Measurements from ENCODE around the gene STK25.

Gene STK25

DNA sequence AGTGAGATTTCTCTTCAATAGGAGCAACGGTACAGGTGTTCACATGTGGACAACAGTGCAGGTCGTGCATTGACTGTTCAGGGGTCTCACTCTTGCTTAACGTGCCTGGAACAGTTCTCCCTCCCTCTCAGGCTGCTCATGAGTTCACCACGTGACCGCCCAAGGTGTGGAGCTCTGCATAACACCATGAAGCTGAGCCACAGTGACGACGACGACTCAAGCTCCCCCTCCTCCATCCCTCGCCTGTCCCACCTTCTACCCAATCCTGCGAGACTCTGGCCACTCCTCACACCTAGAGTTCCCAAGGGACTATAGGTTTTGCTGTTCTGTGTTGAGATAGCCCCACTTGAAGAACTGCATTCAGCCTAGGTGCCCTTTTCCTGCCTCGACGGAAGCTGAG, 42.8 kb downstream of the STK25 start:
- H3K9me2 ChIP-seq (replicated peaks; ENCODE audit: insufficient read depth, low read length): no peaks in the 10 kb centered on the region

DNA sequence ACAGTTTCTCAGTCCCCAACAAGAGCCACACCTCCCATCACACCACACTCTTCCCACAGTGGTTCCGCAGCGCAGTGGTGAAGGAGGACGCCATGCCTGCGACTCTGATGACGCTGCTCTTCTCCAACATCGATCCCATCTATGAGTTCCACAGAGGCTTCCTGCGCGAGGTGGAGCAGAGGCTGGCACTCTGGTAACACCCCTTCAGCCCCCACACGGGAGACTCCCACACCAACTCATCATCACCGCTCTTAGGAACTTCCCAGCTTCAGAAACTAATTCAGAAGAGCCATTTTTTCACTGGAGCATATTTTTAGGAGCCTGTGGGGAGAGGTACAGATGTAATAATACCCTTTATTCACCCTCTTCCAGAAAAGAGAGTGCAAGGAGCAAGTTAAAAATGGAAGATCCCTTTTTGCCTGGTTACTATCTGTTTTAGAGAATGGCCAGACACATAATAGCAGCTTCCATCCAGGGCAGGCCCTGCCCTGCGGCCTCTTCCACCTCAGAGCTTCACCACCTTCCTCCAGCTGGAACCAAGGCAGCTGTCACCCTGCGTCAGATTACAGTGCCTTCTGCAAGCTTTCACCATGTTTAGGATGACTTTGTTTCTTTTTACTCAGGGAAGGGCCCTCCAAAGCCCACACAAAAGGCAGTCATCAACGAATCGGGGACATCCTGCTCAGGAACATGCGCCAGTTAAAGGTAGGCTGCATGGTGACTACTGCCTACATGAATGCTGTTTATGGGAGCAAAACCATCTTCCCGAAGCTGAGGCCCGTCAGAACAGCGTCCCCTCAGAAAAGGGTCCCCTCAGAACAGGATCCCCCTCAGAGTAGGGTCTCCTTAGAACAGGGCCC, 44.9 kb downstream of the STK25 start:
- Histone ChIP-seq H3K9ac (ENCODE audit: low read length) (no peak overlapping the region), H3K27me3 (replicated peaks; ENCODE audit: insufficient read depth, low read length) (no peaks in the 10 kb centered on the region), H3K36me3 (replicated peaks; ENCODE audit: insufficient read depth, low read length) (no peaks in the 10 kb centered on the region), H3K4me2 (ENCODE audit: low read depth, low read length) (no peak overlapping the region), H3K9me2 (replicated peaks; ENCODE audit: insufficient read depth, low read length) (no peaks in the 10 kb centered on the region), H3K9me3 (replicated peaks; ENCODE audit: insufficient read depth, low read length) (no peaks in the 10 kb centered on the region), H3F3A (ENCODE audit: insufficient read depth, low read length) (no peaks in the 10 kb centered on the region; the same call in 1 of the 2 replicates), H3K79me2 (ENCODE audit: low read length) (no peaks in the 10 kb centered on the region), H2AFZ (ENCODE audit: low read length) (no peak overlapping the region), H3K27ac (ENCODE audit: low read length) (no peak overlapping the region), H3K4me1 (ENCODE audit: low read length) (no peaks in the 10 kb centered on the region), H4K20me1 (ENCODE audit: insufficient read depth, low read length) (no peaks in the 10 kb centered on the region), H3K4me3 (ENCODE audit: low read length) (no peak overlapping the region)
- DNase-seq: no peak
- no peak for TF ChIP-seq EZH2phosphoT487 (IDR thresholded peaks at IDR 0.05; ENCODE audit: low read length)
- no peak for TF ChIP-seq EZH2 (optimal IDR thresholded peaks at IDR 0.05; ENCODE audit: low read depth, low read length)
- TF ChIP-seq, protein P1, sequence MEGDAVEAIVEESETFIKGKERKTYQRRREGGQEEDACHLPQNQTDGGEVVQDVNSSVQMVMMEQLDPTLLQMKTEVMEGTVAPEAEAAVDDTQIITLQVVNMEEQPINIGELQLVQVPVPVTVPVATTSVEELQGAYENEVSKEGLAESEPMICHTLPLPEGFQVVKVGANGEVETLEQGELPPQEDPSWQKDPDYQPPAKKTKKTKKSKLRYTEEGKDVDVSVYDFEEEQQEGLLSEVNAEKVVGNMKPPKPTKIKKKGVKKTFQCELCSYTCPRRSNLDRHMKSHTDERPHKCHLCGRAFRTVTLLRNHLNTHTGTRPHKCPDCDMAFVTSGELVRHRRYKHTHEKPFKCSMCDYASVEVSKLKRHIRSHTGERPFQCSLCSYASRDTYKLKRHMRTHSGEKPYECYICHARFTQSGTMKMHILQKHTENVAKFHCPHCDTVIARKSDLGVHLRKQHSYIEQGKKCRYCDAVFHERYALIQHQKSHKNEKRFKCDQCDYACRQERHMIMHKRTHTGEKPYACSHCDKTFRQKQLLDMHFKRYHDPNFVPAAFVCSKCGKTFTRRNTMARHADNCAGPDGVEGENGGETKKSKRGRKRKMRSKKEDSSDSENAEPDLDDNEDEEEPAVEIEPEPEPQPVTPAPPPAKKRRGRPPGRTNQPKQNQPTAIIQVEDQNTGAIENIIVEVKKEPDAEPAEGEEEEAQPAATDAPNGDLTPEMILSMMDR (IDR thresholded peaks at IDR 0.05; ENCODE audit: low read length): no peak

More for the DNA sequence above, 42.8 kb downstream of the STK25 start:
- H3K27me3 ChIP-seq (replicated peaks; ENCODE audit: insufficient read depth, low read length): no peaks in the 10 kb centered on the region
- H3K4me1 ChIP-seq (ENCODE audit: low read length): no peaks in the 10 kb centered on the region
- H3K9ac ChIP-seq (ENCODE audit: low read length): no peak overlapping the region
- H4K20me1 ChIP-seq (ENCODE audit: insufficient read depth, low read length): no peaks in the 10 kb centered on the region
- H3K4me3 ChIP-seq (ENCODE audit: low read length): no peak overlapping the region
- no peak overlapping the region for H3K27ac ChIP-seq (ENCODE audit: low read length)
- no peaks in the 10 kb centered on the region for H3K36me3 ChIP-seq (replicated peaks; ENCODE audit: insufficient read depth, low read length)
- TF ChIP-seq EZH2phosphoT487 (IDR thresholded peaks at IDR 0.05; ENCODE audit: low read length) (no peak), EZH2 (optimal IDR thresholded peaks at IDR 0.05; ENCODE audit: low read depth, low read length) (no peak)
- TF ChIP-seq, protein P1 (IDR thresholded peaks at IDR 0.05; ENCODE audit: low read length): no peak
- DNase-seq: no peak
- no peaks in the 10 kb centered on the region; the same call in 1 of the 2 replicates for H3F3A ChIP-seq (ENCODE audit: insufficient read depth, low read length)
- no peaks in the 10 kb centered on the region for H3K79me2 ChIP-seq (ENCODE audit: low read length)
- no peaks in the 10 kb centered on the region for H3K9me3 ChIP-seq (replicated peaks; ENCODE audit: insufficient read depth, low read length)
- H2AFZ ChIP-seq (ENCODE audit: low read length): no peak overlapping the region
- H3K4me2 ChIP-seq (ENCODE audit: low read depth, low read length): no peak overlapping the region

DNA sequence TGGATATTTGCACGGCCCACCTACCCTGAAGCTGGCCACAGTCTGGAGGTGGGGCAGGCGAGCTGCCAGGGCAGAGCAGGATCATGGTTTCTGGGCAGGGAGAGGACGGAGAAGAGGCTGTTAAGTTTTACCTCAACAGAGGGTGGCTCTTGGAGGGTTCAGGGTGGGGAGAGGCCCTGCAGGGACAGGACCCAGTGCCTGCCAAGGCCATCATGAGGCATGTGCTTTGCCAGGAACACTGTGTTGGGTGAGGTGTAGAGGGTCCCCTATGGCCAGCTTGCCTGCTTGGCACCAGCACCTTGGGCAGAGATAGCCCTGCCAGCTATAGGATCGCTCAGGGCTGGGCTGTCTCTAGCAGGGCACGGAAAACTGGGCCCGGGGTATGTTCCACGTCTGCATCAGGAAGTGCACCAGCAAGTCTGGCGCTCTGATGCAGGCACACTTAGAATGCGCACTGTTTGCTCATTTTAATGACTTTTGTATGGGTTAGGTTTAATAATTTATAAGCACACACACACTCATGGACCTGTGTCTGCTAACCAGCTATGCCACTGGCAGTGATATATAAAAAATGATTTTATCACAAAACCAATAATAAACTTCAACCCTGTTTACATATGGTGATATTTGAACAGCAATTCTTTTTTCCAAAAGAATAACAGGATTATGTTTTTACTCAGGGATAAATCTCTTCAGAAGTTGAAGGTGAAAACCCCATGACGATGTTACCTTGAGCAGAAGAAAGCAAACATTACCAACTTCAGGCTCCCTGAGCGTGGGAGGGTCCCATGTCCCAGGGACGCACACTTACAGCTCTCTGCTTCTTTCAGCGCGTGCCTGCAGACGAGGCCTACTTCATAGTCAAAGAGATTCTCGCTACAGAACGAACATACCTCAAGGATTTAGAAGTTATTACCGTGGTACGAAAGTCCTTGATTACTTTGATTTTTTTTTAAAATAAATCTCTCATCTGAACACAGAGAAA, 46.4 kb downstream of the STK25 start:
- no peak overlapping the region for H3K4me3 ChIP-seq (ENCODE audit: low read length)
- H3K9me3 ChIP-seq (replicated peaks; ENCODE audit: insufficient read depth, low read length): no peaks in the 10 kb centered on the region
- H3K27ac ChIP-seq (ENCODE audit: low read length): no peak overlapping the region
- TF ChIP-seq EZH2phosphoT487 (IDR thresholded peaks at IDR 0.05; ENCODE audit: low read length): no peak
- no peak for TF ChIP-seq EZH2 (optimal IDR thresholded peaks at IDR 0.05; ENCODE audit: low read depth, low read length)
- TF ChIP-seq, protein P1 (IDR thresholded peaks at IDR 0.05; ENCODE audit: low read length): no peak
- H3K4me2 ChIP-seq (ENCODE audit: low read depth, low read length): no peak overlapping the region
- no peak for DNase-seq
- H2AFZ ChIP-seq (ENCODE audit: low read length): no peak overlapping the region
- H3K36me3 ChIP-seq (replicated peaks; ENCODE audit: insufficient read depth, low read length): no peaks in the 10 kb centered on the region
- H3F3A ChIP-seq (ENCODE audit: insufficient read depth, low read length): no peaks in the 10 kb centered on the region
- no peaks in the 10 kb centered on the region for H4K20me1 ChIP-seq (ENCODE audit: insufficient read depth, low read length)
- no peaks in the 10 kb centered on the region for H3K27me3 ChIP-seq (replicated peaks; ENCODE audit: insufficient read depth, low read length)
- no peak overlapping the region for H3K9ac ChIP-seq (ENCODE audit: low read length)
- H3K4me1 ChIP-seq (ENCODE audit: low read length): no peaks in the 10 kb centered on the region
- H3K79me2 ChIP-seq (ENCODE audit: low read length): no peaks in the 10 kb centered on the region
- no peaks in the 10 kb centered on the region for H3K9me2 ChIP-seq (replicated peaks; ENCODE audit: insufficient read depth, low read length)
